B cell (primary cell): ENCODE results near the gene TLE3. TPM values are rescaled to one million over a fixed set of nuclear protein-coding genes. Genes with fewer than 3 reads are reported as not detected.

Experiments
- ATAC-seq: fragments of 200-7000 bp; cut with Tn5 transposase; one replicate; pipeline ENCODE4 v1.10.0; 2021; ENCODE audit warnings: low read depth, mild to moderate bottlenecking, moderate number of reproducible peaks, moderate library complexity
- CTCF ChIA-PET: fragments of 350-600 bp; sonication (Branson Sonifier 250); formaldehyde crosslinking; loops from one replicate; lab custom pipeline; 2021; ENCODE audit warnings: antibody characterized with exemption, inconsistent platforms; lab: Charles Lee
- POLR2A ChIA-PET: fragments of 350-600 bp; sonication (Branson Sonifier 250); formaldehyde crosslinking; loops from one replicate; lab custom pipeline; 2021; ENCODE audit warnings: antibody characterized with exemption; lab: Charles Lee
- DNase-seq: peaks from one replicate; pipeline ENCODE4 v3.0.0; 2013
- H2AFZ ChIP-seq: 2 replicates; pipeline ENCODE4 v1.6.1; 2012; ENCODE audit warnings: mild to moderate bottlenecking, low read depth, low read length; ENCODE audit not compliant: insufficient read depth, poor library complexity, severe bottlenecking
- H3K27ac ChIP-seq, 2 donors: 1 replicate in 1 of 2; 2 replicates in 1 of 2; pipeline ENCODE4 v1.5.1; 2012 to 2013; ENCODE audit warnings: low read length in 2 of 2, mild to moderate bottlenecking in 2 of 2, moderate library complexity in 1 of 2
- H3K27me3 ChIP-seq, 4 experiments: fragments of 200-600 bp in 1 of 4; sonication (generic) in 1 of 4; replicated peaks in 1 of 4; 1 replicate in 2 of 4; 2 replicates in 2 of 4; pipeline versions ENCODE4 v1.6.1 to v1.7.0; 2013 to 2016; ENCODE audit warnings: low read length in 3 of 4, mild to moderate bottlenecking in 2 of 4, mixed read lengths in 1 of 4, moderate library complexity in 1 of 4; ENCODE audit not compliant: insufficient read depth in 4 of 4, control insufficient read depth in 3 of 4; ENCODE audit errors: control extremely low read depth in 1 of 4
- H3K36me3 ChIP-seq, 2 experiments: replicated peaks in 1 of 2; 1 replicate in 1 of 2; 2 replicates in 1 of 2; pipeline versions ENCODE4 v1.6.1 to v1.7.1; 2013; ENCODE audit warnings: low read length in 1 of 2; ENCODE audit not compliant: insufficient read depth in 2 of 2, control insufficient read depth in 1 of 2; ENCODE audit errors: control extremely low read depth in 1 of 2, extremely low read depth in 1 of 2
- H3K4me1 ChIP-seq, 2 donors: fragments of 200-600 bp in 1 of 2; sonication (generic) in 1 of 2; 1 replicate in 1 of 2; 2 replicates in 1 of 2; pipeline versions ENCODE4 v1.5.1 to v1.6.1; 2013 to 2017; ENCODE audit warnings: low read length in 2 of 2; ENCODE audit not compliant: control insufficient read depth in 2 of 2, insufficient read depth in 2 of 2
- H3K4me2 ChIP-seq: replicated peaks from 2 replicates; pipeline ENCODE3; 2012; ENCODE audit warnings: mild to moderate bottlenecking, low read depth, low read length; ENCODE audit not compliant: poor library complexity, severe bottlenecking
- H3K4me3 ChIP-seq, 5 experiments: fragments of 200-600 bp in 1 of 5; sonication (generic) in 1 of 5; 1 replicate in 3 of 5; 2 replicates in 2 of 5; pipeline versions ENCODE4 v1.5.1 to v1.7.0; 2011 to 2016; ENCODE audit warnings: low read length in 4 of 5, mild to moderate bottlenecking in 4 of 5, low read depth in 2 of 5, control low read depth in 1 of 5, moderate library complexity in 1 of 5; ENCODE audit not compliant: insufficient read depth in 1 of 5; ENCODE audit errors: control extremely low read depth in 1 of 5, extremely low read depth in 1 of 5
- H3K79me2 ChIP-seq: fragments of 200-600 bp; sonication (generic); one replicate; pipeline ENCODE4 v1.6.0; 2016; ENCODE audit warnings: low read length; ENCODE audit not compliant: control insufficient read depth, insufficient read depth
- H3K9ac ChIP-seq: fragments of 200-600 bp; sonication (generic); 2 replicates; pipeline ENCODE4 v1.6.1; 2017; ENCODE audit warnings: mild to moderate bottlenecking, low read length, moderate library complexity
- H3K9me3 ChIP-seq, 3 donors: one replicate each; pipeline versions ENCODE4 v1.6.1 to v1.7.1; 2013; ENCODE audit warnings: low read length in 2 of 3; ENCODE audit not compliant: control insufficient read depth in 2 of 3, insufficient read depth in 1 of 3; ENCODE audit errors: control extremely low read depth in 1 of 3
- H4K20me1 ChIP-seq: 2 replicates; pipeline ENCODE4 v1.6.0; 2012; ENCODE audit warnings: mild to moderate bottlenecking, low read length; ENCODE audit not compliant: insufficient read depth, control insufficient read depth, poor library complexity, severe bottlenecking
- H3K27ac Mint-ChIP-seq: one replicate; pipeline ENCODE4 v1.8.0; 2021; ENCODE audit warnings: mixed read lengths
- H3K27me3 Mint-ChIP-seq: one replicate; pipeline ENCODE4 v1.8.0; 2021; ENCODE audit warnings: mixed read lengths
- H3K4me1 Mint-ChIP-seq: one replicate; pipeline ENCODE4 v1.8.0; 2021; ENCODE audit warnings: mixed read lengths
- H3K4me3 Mint-ChIP-seq: one replicate; pipeline ENCODE4 v1.8.0; 2021; ENCODE audit warnings: mixed read lengths
- H3K9me3 Mint-ChIP-seq: one replicate; pipeline ENCODE4 v1.8.0; 2022; ENCODE audit warnings: mixed read lengths; ENCODE audit not compliant: insufficient read depth
- EZH2 ChIP-seq: IDR thresholded peaks from 2 replicates; pipeline ENCODE4 v1.6.1; 2012; ENCODE audit warnings: borderline replicate concordance, low read depth, mild to moderate bottlenecking, moderate library complexity, low read length; ENCODE audit not compliant: insufficient read depth, poor library complexity, severe bottlenecking
- WGBS: methylation state at CpG from one replicate; pipeline ENCODE4 v1.1.5; 2013; ENCODE audit warnings: missing lambda C conversion rate; ENCODE audit not compliant: insufficient coverage; 5-methylcytosine and 5-hydroxymethylcytosine counted together
- intact Hi-C: fragments of 100-400 bp; cut with micrococcal nuclease; formaldehyde crosslinking; loops from one replicate; pipeline ENCODE4 v1.10.0; 2022
- polyA plus RNA-seq: library from polyadenylated mRNA; depleted of rRNA; stranded (reverse); fragments of >200 nt; gene quantifications from 2 replicates; pipeline ENCODE4 v1.2.3, GENCODE V29; 2012
- total RNA-seq, 2 donors: library from RNA; stranded (reverse); fragments of 120-200 nt in 1 of 2; gene quantifications; 1 replicate in 1 of 2; 2 replicates in 1 of 2; pipeline versions ENCODE4 v1.2.3 to v1.2.4, GENCODE V29; 2013 to 2022
- TF ChIP-seq, protein P1 (sequence below): fragments of 200-600 bp; IDR thresholded peaks from one replicate; pipeline ENCODE4 v1.8.0; 2022; ENCODE audit warnings: antibody characterized with exemption, mild to moderate bottlenecking

TLE3 gene
- total and polyA plus RNA-seq, 2 donors (not counting 1 experiment from before 2014, with no cell fraction given) = 187 to 278 TPM

DNA sequence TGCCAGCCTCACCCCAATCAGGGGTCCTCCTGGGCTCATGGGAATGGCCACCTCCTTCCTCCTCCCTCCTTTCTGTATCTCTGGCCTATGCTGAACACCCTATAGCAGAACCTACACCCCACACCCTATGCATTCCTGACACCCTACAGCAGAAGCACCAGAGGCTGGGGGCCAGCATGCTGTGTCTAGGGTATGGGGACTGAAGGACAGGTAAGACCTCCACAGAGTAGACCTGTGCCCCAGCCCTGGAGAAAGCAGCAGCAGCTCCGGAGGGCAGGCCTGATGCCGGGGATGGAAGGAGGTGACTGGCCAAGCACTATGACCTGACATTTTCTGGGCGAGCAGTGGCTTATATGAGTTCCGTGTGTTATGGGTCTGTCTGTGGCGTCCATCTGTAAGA, 66.9 kb downstream of the TLE3 start:
- CTCF ChIA-PET = no interaction called here
- WGBS = 95% methylated on average over 4 of the region's 5 CpGs

DNA sequence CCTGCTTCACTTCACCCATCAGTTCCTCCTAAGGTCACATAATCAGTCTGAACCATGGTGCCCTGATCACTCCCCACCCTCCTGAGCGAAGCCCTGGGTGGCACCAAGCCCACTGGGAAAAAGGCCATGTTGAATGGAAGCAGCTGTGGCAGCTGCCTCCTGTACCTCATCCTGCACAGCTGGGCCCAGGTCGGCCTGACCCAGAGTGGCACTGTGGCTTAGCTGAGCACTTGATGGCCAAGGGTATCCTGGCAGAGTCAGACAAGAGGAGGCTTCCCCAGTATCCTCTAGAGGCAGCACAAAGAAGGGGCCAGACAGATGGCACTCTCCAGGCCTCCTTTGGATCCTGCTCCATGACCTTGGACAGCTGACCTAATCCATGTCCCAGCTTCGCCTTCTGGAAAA, 68.4 kb downstream of the TLE3 start:
- CTCF ChIA-PET = no interaction called here

More for the DNA sequence above, 66.9 kb downstream of the TLE3 start:
- no peak for TF ChIP-seq EZH2
- TF ChIP-seq, protein P1, sequence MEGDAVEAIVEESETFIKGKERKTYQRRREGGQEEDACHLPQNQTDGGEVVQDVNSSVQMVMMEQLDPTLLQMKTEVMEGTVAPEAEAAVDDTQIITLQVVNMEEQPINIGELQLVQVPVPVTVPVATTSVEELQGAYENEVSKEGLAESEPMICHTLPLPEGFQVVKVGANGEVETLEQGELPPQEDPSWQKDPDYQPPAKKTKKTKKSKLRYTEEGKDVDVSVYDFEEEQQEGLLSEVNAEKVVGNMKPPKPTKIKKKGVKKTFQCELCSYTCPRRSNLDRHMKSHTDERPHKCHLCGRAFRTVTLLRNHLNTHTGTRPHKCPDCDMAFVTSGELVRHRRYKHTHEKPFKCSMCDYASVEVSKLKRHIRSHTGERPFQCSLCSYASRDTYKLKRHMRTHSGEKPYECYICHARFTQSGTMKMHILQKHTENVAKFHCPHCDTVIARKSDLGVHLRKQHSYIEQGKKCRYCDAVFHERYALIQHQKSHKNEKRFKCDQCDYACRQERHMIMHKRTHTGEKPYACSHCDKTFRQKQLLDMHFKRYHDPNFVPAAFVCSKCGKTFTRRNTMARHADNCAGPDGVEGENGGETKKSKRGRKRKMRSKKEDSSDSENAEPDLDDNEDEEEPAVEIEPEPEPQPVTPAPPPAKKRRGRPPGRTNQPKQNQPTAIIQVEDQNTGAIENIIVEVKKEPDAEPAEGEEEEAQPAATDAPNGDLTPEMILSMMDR = no peak
- Mint-ChIP-seq H3K4me1 (peaks cover 18% of the 10 kb centered on the region), H3K27me3 (no peaks in the 10 kb centered on the region), H3K4me3 (no peak overlapping the region), H3K9me3 (no peaks in the 10 kb centered on the region), H3K27ac (no peak overlapping the region)
- H3K4me1 ChIP-seq = peaks cover 15 to 24% of the 10 kb centered on the region in 2 donors
- no peak for ATAC-seq
- H3K27ac ChIP-seq = no peak overlapping the region
- no peaks in the 10 kb centered on the region for H3K36me3 ChIP-seq
- H3K9me3 ChIP-seq = no peaks in the 10 kb centered on the region
- peaks cover 0 to 7% (median 0%) of the 10 kb centered on the region in 4 experiments for H3K27me3 ChIP-seq
- H3K9ac ChIP-seq = no peak overlapping the region
- no peak overlapping the region for H2AFZ ChIP-seq
- POLR2A ChIA-PET = no interaction called here
- no peak for DNase-seq
- intact Hi-C loops = no loop called here
- H3K4me2 ChIP-seq = no peak overlapping the region
- no peaks in the 10 kb centered on the region for H4K20me1 ChIP-seq
- no peak overlapping the region for H3K4me3 ChIP-seq
- no peaks in the 10 kb centered on the region for H3K79me2 ChIP-seq

More for the DNA sequence above, 68.4 kb downstream of the TLE3 start:
- Histone ChIP-seq H3K4me3 (no peak overlapping the region), H3K79me2 (no peaks in the 10 kb centered on the region), H3K9ac (no peak overlapping the region), H4K20me1 (no peaks in the 10 kb centered on the region), H3K4me2 (no peak overlapping the region), H3K36me3 (no peaks in the 10 kb centered on the region), H3K27ac (no peak overlapping the region), H2AFZ (no peak overlapping the region), H3K9me3 (no peaks in the 10 kb centered on the region), H3K27me3 (peaks cover 0 to 7% (median 0%) of the 10 kb centered on the region in 4 experiments), H3K4me1 (peaks cover 5 to 19% of the 10 kb centered on the region in 2 donors)
- Mint-ChIP-seq H3K27me3 (peaks cover 2% of the 10 kb centered on the region), H3K4me1 (peaks cover 12% of the 10 kb centered on the region), H3K9me3 (no peaks in the 10 kb centered on the region), H3K27ac (no peak overlapping the region), H3K4me3 (no peak overlapping the region)
- TF ChIP-seq EZH2 = no peak
- TF ChIP-seq, protein P1 = no peak
- WGBS = 76% methylated on average over 3 of the region's 3 CpGs
- intact Hi-C loops = no loop called here
- POLR2A ChIA-PET = no interaction called here
- ATAC-seq = no peak
- DNase-seq = no peak
